ENCODE results near the gene RASA3. TPM values are rescaled to one million over a fixed set of nuclear protein-coding genes. Genes with fewer than 3 reads are reported as not detected.

RASA3 gene
- total and polyA plus RNA-seq, 2 of the 8 experiments (the other 6 are each of a cell fraction or from before 2014, with no cell fraction given): 7.5 to 21.9 TPM

DNA sequence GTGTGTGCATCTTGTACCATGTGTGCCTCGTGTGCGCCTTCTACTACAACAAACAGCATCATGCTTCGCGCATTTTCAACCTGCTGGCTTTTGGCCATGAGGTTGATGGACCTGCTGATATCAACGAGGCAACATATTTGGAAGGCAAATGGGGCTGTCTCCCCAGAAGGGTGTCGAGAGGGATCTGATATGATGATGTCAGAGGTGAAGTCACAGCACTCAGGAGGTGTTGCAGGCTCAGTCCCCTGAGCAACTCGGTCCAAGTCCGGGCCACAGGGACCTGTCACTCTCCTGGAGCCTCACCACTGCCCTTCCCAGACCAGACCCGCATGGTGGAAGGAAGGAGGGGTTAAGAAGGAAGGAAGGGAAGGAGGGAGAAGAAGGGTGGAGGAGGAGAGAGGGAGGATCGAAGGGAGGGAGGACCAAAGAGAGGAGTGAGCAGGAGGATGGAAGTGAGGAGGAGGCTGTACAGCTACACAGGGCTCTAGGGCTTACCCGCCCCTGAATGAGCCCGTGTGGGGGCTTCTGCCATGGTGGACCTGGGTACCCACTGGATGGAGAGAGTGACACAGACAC lies 151.8 kb downstream of the RASA3 start (continued):
- TF ChIP-seq CBX8 (IDR thresholded peaks at IDR 0.05; ENCODE audit: borderline replicate concordance, low read depth, low read length) (no peak), SUZ12 (IDR thresholded peaks at IDR 0.05; ENCODE audit: low read length) (no peak), JUN (IDR thresholded peaks at IDR 0.05; ENCODE audit: low read depth, low read length) (no peak), TEAD4 (IDR thresholded peaks at IDR 0.05; ENCODE audit: low read depth, low read length) (no peak), RBBP5 (IDR thresholded peaks at IDR 0.05; ENCODE audit: borderline replicate concordance, low read depth, low read length) (no peak), TCF12 (IDR thresholded peaks at IDR 0.05; ENCODE audit: low read depth, low read length) (no peak)
